ENCODE results near the gene HTR3D. TPM values are rescaled to one million over a fixed set of nuclear protein-coding genes. Genes with fewer than 3 reads are reported as not detected.
A peak's percentile ranks its signal among the peaks of the same experiment; 100 is the strongest.

The HTR3D gene
- total and polyA plus RNA-seq, 2 experiments from 2014 or later = not detected

DNA sequence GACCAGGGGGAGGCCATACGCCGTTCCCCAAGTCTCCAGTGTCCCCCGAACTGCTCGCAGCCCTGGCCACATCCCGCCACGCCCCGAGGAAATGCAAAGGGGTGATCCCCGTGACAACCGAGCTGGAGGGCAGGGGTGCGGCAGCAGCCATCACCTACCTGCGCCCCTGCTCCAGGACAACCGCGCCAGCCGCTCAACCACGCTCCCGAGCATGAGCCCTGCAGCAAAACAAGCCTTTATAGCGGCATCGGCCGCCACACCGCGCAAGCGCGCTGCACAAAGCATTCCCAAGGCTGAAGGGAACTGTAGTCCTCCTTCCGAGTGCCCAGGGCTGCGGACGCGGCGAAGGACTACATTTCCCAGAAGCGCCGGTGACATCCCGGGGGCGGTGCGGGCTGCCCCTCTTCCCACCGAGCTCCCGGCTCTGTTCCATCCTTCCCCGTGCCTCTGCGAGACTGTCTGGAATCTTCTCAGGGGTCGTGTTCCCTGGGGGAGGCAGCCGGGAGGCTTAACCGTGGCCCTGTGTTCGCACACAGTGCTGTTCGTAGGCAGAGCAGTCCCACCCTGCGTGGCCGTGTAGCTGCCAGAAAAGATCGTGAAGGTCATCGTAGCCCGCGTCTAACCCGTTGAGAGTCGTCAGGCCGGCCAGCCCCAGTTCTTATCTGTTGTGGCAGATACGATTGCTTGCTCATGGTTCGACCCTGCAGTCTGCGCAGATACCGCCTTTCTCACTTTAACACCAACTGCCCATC is 13.7 kb upstream of the HTR3D start, which contains the start of gene ABCC5:
Gene ABCC5, minus strand, starts transcription at position 213 of the 752 bp plus-strand sequence. CDS start 3,492 bp downstream, outside the sequence.
- Histone ChIP-seq H2AFZ (peak within 1 kb of the TSS; percentile 100), H4K20me1 (replicated peaks; ENCODE audit: insufficient read depth) (peaks cover 9% of the 10 kb centered on the region; the same call in 1 of the 2 replicates), H3K4me2 (peak within 1 kb of the TSS; percentile 84), H3K9me2 (ENCODE audit: insufficient read depth) (no peaks in the 10 kb centered on the region), H3K27ac (ENCODE audit: low read depth) (peak within 1 kb of the TSS; percentile 86), H3K36me3 (ENCODE audit: insufficient read depth) (no peaks in the 10 kb centered on the region), H3F3A (replicated peaks; ENCODE audit: low read depth) (no peaks in the 10 kb centered on the region), H3K4me1 (ENCODE audit: insufficient read depth) (peaks cover 11% of the 10 kb centered on the region), H3K79me2 (replicated peaks; ENCODE audit: insufficient read depth) (peaks cover 29% of the 10 kb centered on the region), H3K4me3 (peak within 1 kb of the TSS; percentile 98), H3K27me3 (ENCODE audit: insufficient read depth) (no peaks in the 10 kb centered on the region)
- Mint-ChIP-seq H3K27ac (peak within 1 kb of the TSS; percentile 98), H3K9me3 (no peaks in the 10 kb centered on the region), H3K4me1 (peaks cover 18% of the 10 kb centered on the region), H3K27me3 (ENCODE audit: insufficient read depth, low read depth, poor library complexity) (peaks cover 6% of the 10 kb centered on the region), H3K36me3 (ENCODE audit: low read depth) (peaks cover 11% of the 10 kb centered on the region), H3K4me3 (peak within 1 kb of the TSS; percentile 99)
- DNase-seq (ENCODE audit: low spot score) (peak; percentile 97), ATAC-seq (peak; percentile 97)
- TF ChIP-seq CREB1 (CRISPR knock-in tag; IDR thresholded peaks at IDR 0.05; ENCODE audit: low read depth) (0 out of 2 replicates have a peak, but pooled peaks have one; percentile 13), POLR2AphosphoS5 (IDR thresholded peaks at IDR 0.05; ENCODE audit: low read depth) (peak; percentile 95)
- TF ChIP-seq, protein P1, sequence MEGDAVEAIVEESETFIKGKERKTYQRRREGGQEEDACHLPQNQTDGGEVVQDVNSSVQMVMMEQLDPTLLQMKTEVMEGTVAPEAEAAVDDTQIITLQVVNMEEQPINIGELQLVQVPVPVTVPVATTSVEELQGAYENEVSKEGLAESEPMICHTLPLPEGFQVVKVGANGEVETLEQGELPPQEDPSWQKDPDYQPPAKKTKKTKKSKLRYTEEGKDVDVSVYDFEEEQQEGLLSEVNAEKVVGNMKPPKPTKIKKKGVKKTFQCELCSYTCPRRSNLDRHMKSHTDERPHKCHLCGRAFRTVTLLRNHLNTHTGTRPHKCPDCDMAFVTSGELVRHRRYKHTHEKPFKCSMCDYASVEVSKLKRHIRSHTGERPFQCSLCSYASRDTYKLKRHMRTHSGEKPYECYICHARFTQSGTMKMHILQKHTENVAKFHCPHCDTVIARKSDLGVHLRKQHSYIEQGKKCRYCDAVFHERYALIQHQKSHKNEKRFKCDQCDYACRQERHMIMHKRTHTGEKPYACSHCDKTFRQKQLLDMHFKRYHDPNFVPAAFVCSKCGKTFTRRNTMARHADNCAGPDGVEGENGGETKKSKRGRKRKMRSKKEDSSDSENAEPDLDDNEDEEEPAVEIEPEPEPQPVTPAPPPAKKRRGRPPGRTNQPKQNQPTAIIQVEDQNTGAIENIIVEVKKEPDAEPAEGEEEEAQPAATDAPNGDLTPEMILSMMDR (conservative IDR thresholded peaks at IDR 0.05; ENCODE audit: low read depth in 2 of 2) = no peak
- TF ChIP-seq, protein P2, sequence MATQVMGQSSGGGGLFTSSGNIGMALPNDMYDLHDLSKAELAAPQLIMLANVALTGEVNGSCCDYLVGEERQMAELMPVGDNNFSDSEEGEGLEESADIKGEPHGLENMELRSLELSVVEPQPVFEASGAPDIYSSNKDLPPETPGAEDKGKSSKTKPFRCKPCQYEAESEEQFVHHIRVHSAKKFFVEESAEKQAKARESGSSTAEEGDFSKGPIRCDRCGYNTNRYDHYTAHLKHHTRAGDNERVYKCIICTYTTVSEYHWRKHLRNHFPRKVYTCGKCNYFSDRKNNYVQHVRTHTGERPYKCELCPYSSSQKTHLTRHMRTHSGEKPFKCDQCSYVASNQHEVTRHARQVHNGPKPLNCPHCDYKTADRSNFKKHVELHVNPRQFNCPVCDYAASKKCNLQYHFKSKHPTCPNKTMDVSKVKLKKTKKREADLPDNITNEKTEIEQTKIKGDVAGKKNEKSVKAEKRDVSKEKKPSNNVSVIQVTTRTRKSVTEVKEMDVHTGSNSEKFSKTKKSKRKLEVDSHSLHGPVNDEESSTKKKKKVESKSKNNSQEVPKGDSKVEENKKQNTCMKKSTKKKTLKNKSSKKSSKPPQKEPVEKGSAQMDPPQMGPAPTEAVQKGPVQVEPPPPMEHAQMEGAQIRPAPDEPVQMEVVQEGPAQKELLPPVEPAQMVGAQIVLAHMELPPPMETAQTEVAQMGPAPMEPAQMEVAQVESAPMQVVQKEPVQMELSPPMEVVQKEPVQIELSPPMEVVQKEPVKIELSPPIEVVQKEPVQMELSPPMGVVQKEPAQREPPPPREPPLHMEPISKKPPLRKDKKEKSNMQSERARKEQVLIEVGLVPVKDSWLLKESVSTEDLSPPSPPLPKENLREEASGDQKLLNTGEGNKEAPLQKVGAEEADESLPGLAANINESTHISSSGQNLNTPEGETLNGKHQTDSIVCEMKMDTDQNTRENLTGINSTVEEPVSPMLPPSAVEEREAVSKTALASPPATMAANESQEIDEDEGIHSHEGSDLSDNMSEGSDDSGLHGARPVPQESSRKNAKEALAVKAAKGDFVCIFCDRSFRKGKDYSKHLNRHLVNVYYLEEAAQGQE (IDR thresholded peaks at IDR 0.05; ENCODE audit: unreplicated experiment) = no peak
- TF ChIP-seq, protein P3, sequence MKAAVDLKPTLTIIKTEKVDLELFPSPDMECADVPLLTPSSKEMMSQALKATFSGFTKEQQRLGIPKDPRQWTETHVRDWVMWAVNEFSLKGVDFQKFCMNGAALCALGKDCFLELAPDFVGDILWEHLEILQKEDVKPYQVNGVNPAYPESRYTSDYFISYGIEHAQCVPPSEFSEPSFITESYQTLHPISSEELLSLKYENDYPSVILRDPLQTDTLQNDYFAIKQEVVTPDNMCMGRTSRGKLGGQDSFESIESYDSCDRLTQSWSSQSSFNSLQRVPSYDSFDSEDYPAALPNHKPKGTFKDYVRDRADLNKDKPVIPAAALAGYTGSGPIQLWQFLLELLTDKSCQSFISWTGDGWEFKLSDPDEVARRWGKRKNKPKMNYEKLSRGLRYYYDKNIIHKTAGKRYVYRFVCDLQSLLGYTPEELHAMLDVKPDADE (IDR thresholded peaks at IDR 0.05) = peak; percentile 92

DNA sequence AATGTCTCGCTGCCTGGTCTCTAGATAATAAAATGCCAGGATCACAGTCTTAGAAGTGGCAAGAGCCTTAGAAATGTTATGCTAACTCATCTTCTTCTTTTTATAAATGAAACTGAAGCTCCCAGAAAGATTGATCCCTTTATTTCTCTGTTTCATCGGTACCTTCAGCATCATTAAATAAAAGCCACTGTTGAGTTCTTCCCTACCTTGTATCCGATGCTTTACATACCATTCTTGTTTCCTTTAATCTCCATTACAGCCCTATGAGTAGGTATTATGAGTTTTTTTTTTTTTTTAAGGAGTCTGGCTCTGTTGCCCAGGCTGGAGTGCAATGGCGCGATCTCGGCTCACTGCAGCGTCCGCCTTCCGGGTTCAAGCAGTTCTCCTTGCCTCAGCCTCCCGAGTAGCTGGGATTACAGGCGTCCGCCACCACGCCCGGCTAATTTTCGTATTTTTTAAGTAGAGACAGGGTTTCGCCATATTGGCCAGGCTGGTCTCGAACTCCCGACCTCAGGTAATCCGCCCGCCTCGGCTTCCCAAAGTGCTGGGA is 13.0 kb upstream of the HTR3D start:
- Mint-ChIP-seq H3K27me3 (ENCODE audit: insufficient read depth, low read depth, poor library complexity) (peaks cover 6% of the 10 kb centered on the region), H3K9me3 (no peaks in the 10 kb centered on the region), H3K4me1 (peaks cover 18% of the 10 kb centered on the region), H3K27ac (peak overlapping the region; percentile 98), H3K36me3 (ENCODE audit: low read depth) (peaks cover 7% of the 10 kb centered on the region), H3K4me3 (peak overlapping the region; percentile 99)
- Histone ChIP-seq H3K4me3 (peak overlapping the region; percentile 98), H2AFZ (peak overlapping the region; percentile 96), H3K4me2 (peak overlapping the region; percentile 84), H3K36me3 (ENCODE audit: insufficient read depth) (no peaks in the 10 kb centered on the region), H4K20me1 (replicated peaks; ENCODE audit: insufficient read depth) (peaks cover 9% of the 10 kb centered on the region; the same call in 1 of the 2 replicates), H3K9me2 (ENCODE audit: insufficient read depth) (no peaks in the 10 kb centered on the region), H3K79me2 (replicated peaks; ENCODE audit: insufficient read depth) (peaks cover 29% of the 10 kb centered on the region), H3K27ac (ENCODE audit: low read depth) (peak overlapping the region; percentile 64; the same call in 1 of the 2 replicates), H3K27me3 (ENCODE audit: insufficient read depth) (no peaks in the 10 kb centered on the region), H3K4me1 (ENCODE audit: insufficient read depth) (peaks cover 11% of the 10 kb centered on the region), H3F3A (replicated peaks; ENCODE audit: low read depth) (no peaks in the 10 kb centered on the region)
- ATAC-seq (no peak), DNase-seq (ENCODE audit: low spot score) (no peak)
- TF ChIP-seq ZNF331 (CRISPR knock-in tag; IDR thresholded peaks at IDR 0.05; ENCODE audit: low read depth) = no peak
- no peak for TF ChIP-seq ZNF114 (CRISPR knock-in tag; IDR thresholded peaks at IDR 0.05)
- no peak for TF ChIP-seq CREB1 (CRISPR knock-in tag; IDR thresholded peaks at IDR 0.05; ENCODE audit: low read depth)
- no peak for TF ChIP-seq EZH2phosphoT487 (IDR thresholded peaks at IDR 0.05; ENCODE audit: unreplicated experiment)
- TF ChIP-seq STAT1 (IDR thresholded peaks at IDR 0.05; ENCODE audit: unreplicated experiment) = no peak
- TF ChIP-seq, protein P3 (IDR thresholded peaks at IDR 0.05) = no peak
- no peak for TF ChIP-seq JUNB (IDR thresholded peaks at IDR 0.05; ENCODE audit: unreplicated experiment)
- no peak for TF ChIP-seq NANOG (IDR thresholded peaks at IDR 0.05; ENCODE audit: borderline replicate concordance)
- no peak for TF ChIP-seq EZH2 (IDR thresholded peaks at IDR 0.05; ENCODE audit: low read depth, unreplicated experiment)
